HepG2 (cell line): ENCODE measurements around the gene ENTPD2. TPM values are rescaled to one million over a fixed set of nuclear protein-coding genes. Genes with fewer than 3 reads are reported as not detected.

Source experiments
- AGO2 ChIP-seq: fragments of 200-400 bp; formaldehyde crosslinking; optimal IDR thresholded peaks from 2 replicates; pipeline ENCODE3; 2017; ENCODE audit warnings: mild to moderate bottlenecking, low read depth, low read length, moderate library complexity
- BHLHE40 ChIP-seq: IDR thresholded peaks from 2 replicates; pipeline ENCODE4 v1.6.1; 2011; ENCODE audit warnings: low read length, improper control_type of control experiment
- CBX2 ChIP-seq, 2 experiments: fragments of 200-600 bp in 1 of 2; sonication (generic); formaldehyde crosslinking in 1 of 2; IDR thresholded peaks; 2 replicates each; pipeline versions ENCODE4 v1.7.0 to v1.8.1; 2018 to 2022; ENCODE audit warnings: low read depth in 2 of 2, low read length in 1 of 2, mild to moderate bottlenecking in 1 of 2, missing genetic modification reagents in 1 of 2
- EEA1 ChIP-seq: sonication (generic); formaldehyde crosslinking; IDR thresholded peaks from 2 replicates; pipeline ENCODE4 v1.5.1; 2020; ENCODE audit warnings: mild to moderate bottlenecking, missing genetic modification reagents, borderline replicate concordance
- GMEB2 ChIP-seq: IDR thresholded peaks from 2 replicates; pipeline ENCODE4 v1.6.1; 2016; ENCODE audit warnings: missing biosample characterization, missing genetic modification reagents, low read depth
- HINFP ChIP-seq: sonication (generic); formaldehyde crosslinking; IDR thresholded peaks from 2 replicates; pipeline ENCODE4 v1.4.0; 2020; ENCODE audit warnings: low read depth, mild to moderate bottlenecking, missing genetic modification reagents
- KAT2B ChIP-seq: fragments of 150-350 bp; IDR thresholded peaks from 2 replicates; pipeline ENCODE4 v1.6.1; 2014; ENCODE audit warnings: low read depth, low read length, borderline replicate concordance
- MLLT10 ChIP-seq: sonication (generic); formaldehyde crosslinking; IDR thresholded peaks from 2 replicates; pipeline ENCODE4 v1.4.0; 2020; ENCODE audit warnings: missing genetic modification reagents
- MXI1 ChIP-seq: IDR thresholded peaks from 3 replicates; pipeline ENCODE4 v1.6.1; 2012; ENCODE audit warnings: low read depth, low read length, inconsistent platforms, borderline replicate concordance
- NRL ChIP-seq: sonication (generic); formaldehyde crosslinking; IDR thresholded peaks from 2 replicates; pipeline ENCODE4 v1.5.0; 2020; ENCODE audit warnings: missing genetic modification reagents, mild to moderate bottlenecking, moderate library complexity, borderline replicate concordance
- PHF20 ChIP-seq: sonication (generic); formaldehyde crosslinking; IDR thresholded peaks from 2 replicates; pipeline ENCODE4 v1.5.0; 2020; ENCODE audit warnings: mild to moderate bottlenecking, missing genetic modification reagents
- RFXAP ChIP-seq: sonication (generic); formaldehyde crosslinking; IDR thresholded peaks from 2 replicates; pipeline ENCODE4 v1.4.0; 2020; ENCODE audit warnings: missing genetic modification reagents, borderline replicate concordance
- STAT6 ChIP-seq: sonication (generic); formaldehyde crosslinking; IDR thresholded peaks from 2 replicates; pipeline ENCODE4 v1.4.0; 2020; ENCODE audit warnings: missing genetic modification reagents, mild to moderate bottlenecking, borderline replicate concordance
- ZNF317 ChIP-seq: sonication (generic); formaldehyde crosslinking; IDR thresholded peaks from 2 replicates; pipeline ENCODE4 v1.5.0; 2020; ENCODE audit warnings: mild to moderate bottlenecking, missing genetic modification reagents
- ZNF350 ChIP-seq: sonication (generic); formaldehyde crosslinking; IDR thresholded peaks from 2 replicates; pipeline ENCODE4 v1.4.0; 2020; ENCODE audit warnings: mild to moderate bottlenecking, low read depth, missing genetic modification reagents, borderline replicate concordance
- ZNF430 ChIP-seq: sonication (generic); formaldehyde crosslinking; IDR thresholded peaks from 2 replicates; pipeline ENCODE4 v1.9.0; 2021; ENCODE audit warnings: mild to moderate bottlenecking, missing genetic modification reagents
- ZNF530 ChIP-seq: sonication (generic); formaldehyde crosslinking; IDR thresholded peaks from 2 replicates; pipeline ENCODE4 v1.5.0; 2020; ENCODE audit warnings: low read depth, mild to moderate bottlenecking, missing genetic modification reagents
- ZNF563 ChIP-seq: sonication (generic); formaldehyde crosslinking; IDR thresholded peaks from 2 replicates; pipeline ENCODE4 v1.8.0; 2022; ENCODE audit warnings: mild to moderate bottlenecking, moderate library complexity, missing genetic modification reagents
- ZNF569 ChIP-seq: sonication (generic); formaldehyde crosslinking; IDR thresholded peaks from 2 replicates; pipeline ENCODE4 v1.5.0; 2020; ENCODE audit warnings: mild to moderate bottlenecking, missing genetic modification reagents, moderate library complexity, borderline replicate concordance
- ZNF616 ChIP-seq: sonication (generic); formaldehyde crosslinking; IDR thresholded peaks from 2 replicates; pipeline ENCODE4 v1.5.0; 2020; ENCODE audit warnings: low read depth, mild to moderate bottlenecking, missing genetic modification reagents
- ZNF724P ChIP-seq: sonication (generic); formaldehyde crosslinking; IDR thresholded peaks from 2 replicates; pipeline ENCODE4 v1.8.0; 2022; ENCODE audit warnings: missing genetic modification reagents, borderline replicate concordance
- polyA plus RNA-seq, 8 experiments: library from polyadenylated mRNA; depleted of rRNA in 3 of 8; stranded (reverse) in 7 of 8; unstranded in 1 of 8; fragments of >200 nt; fragmentation: Illumina TruSeq in 4 of 8; extraction: Trizol in 4 of 8; gene quantifications; 2 replicates each; pipeline versions ENCODE4 v1.2.1 to v1.2.3, GENCODE V29; 2011 to 2016; ENCODE audit warnings: low read depth in 4 of 8, missing spikeins in 1 of 8, mixed read lengths in 1 of 8; ENCODE audit not compliant: insufficient read depth in 1 of 8
- total RNA-seq, 5 experiments: library from RNA; depleted of rRNA; stranded (reverse); fragments of >200 nt; fragmentation: Illumina TruSeq; extraction: Trizol; gene quantifications; 2 replicates each; pipeline ENCODE4 v1.2.3, GENCODE V29; 2016; ENCODE audit warnings: low read depth in 1 of 5

ENTPD2 gene
- total and polyA plus RNA-seq, 2 of the 13 experiments (the other 11 are each of a cell fraction or from before 2014, with no cell fraction given), result 0.95 to 3.2 TPM

GRCh38 chr9:137053944-137054931, at the start of gene ENTPD2 (continued):
- TF ChIP-seq BHLHE40 (no peak), ZNF350 (no peak; the same call in 1 of the 2 replicates), GMEB2 (CRISPR knock-in tag) (no peak), ZNF616 (CRISPR knock-in tag) (peak; percentile 18; the same call in 1 of the 2 replicates), ZNF724P (CRISPR knock-in tag) (no peak), KAT2B (no peak), STAT6 (CRISPR knock-in tag) (no peak), ZNF569 (no peak), MLLT10 (CRISPR knock-in tag) (no peak), CBX2 (IDR thresholded peaks at IDR 0.05; ENCODE audit: low read depth, low read length) (no peak), CBX2 (CRISPR knock-in tag; IDR thresholded peaks at IDR 0.05; ENCODE audit: low read depth) (no peak), HINFP (CRISPR knock-in tag) (no peak), PHF20 (CRISPR knock-in tag) (0 out of 2 replicates have a peak, but pooled peaks have one; percentile 10), AGO2 (peak; percentile 90), EEA1 (CRISPR knock-in tag) (no peak), MXI1 (peak; percentile 44; the same call in 1 of the 3 replicates), ZNF317 (no peak; the same call in 1 of the 2 replicates), RFXAP (CRISPR knock-in tag) (no peak), NRL (CRISPR knock-in tag) (peak; percentile 53; the same call in 1 of the 2 replicates), ZNF430 (CRISPR knock-in tag) (peak; percentile 86), ZNF563 (CRISPR knock-in tag) (0 out of 2 replicates have a peak, but pooled peaks have one; percentile 3), ZNF530 (CRISPR knock-in tag) (no peak)
